Astrocyte of the spinal cord (primary cell): ENCODE data around the gene PPIA.

ENCODE experiments used
- DNase-seq: peaks from one replicate; pipeline ENCODE4 v3.0.0; 2011; ENCODE audit warnings: low read depth, low spot score
- H3K4me3 ChIP-seq: 2 replicates; pipeline ENCODE4 v1.5.1; 2011; ENCODE audit warnings: low read depth, mild to moderate bottlenecking, low read length, moderate library complexity
- CTCF ChIP-seq: IDR thresholded peaks from 2 replicates; pipeline ENCODE4 v1.5.1; 2012; ENCODE audit warnings: low read depth, mild to moderate bottlenecking, low read length, inconsistent platforms
- in situ Hi-C: cut with HindIII; loops from 2 replicates; pipeline ENCODE4 v1.10.0; 2017; ENCODE audit warnings: low sequenced_read_pairs

The PPIA gene

GRCh38 chr7:44787041-44787440 lies 9.4 kb upstream of the PPIA start:
- no peak overlapping the region for H3K4me3 ChIP-seq
- in situ Hi-C loops, result no loop called here
- no peak for TF ChIP-seq CTCF
- DNase-seq, result no peak

- TF ChIP-seq CTCF, result no peak
- in situ Hi-C loops, result no loop called here
- no peak overlapping the region for H3K4me3 ChIP-seq
- no peak for DNase-seq
Observed at GRCh38 chr7:44787762-44788161, 8.7 kb upstream of the PPIA start.

- no peak for DNase-seq
- in situ Hi-C loops, result no loop called here
- TF ChIP-seq CTCF, result no peak
- no peak overlapping the region for H3K4me3 ChIP-seq
Observed at GRCh38 chr7:44789990-44790389, 6.5 kb upstream of the PPIA start.

- peak; percentile 21 for TF ChIP-seq CTCF
- H3K4me3 ChIP-seq, result no peak overlapping the region
- in situ Hi-C loops, result no loop called here
- DNase-seq, result peak; percentile 57
Observed at GRCh38 chr7:44791278-44792219, 4.9 kb upstream of the PPIA start.

GRCh38 chr7:44793919-44794318 lies 2.6 kb upstream of the PPIA start:
- H3K4me3 ChIP-seq, result no peak overlapping the region
- no peak for TF ChIP-seq CTCF
- in situ Hi-C loops, result no loop called here

GRCh38 chr7:44794331-44794730 lies 2.1 kb upstream of the PPIA start:
- no peak for TF ChIP-seq CTCF
- in situ Hi-C loops, result no loop called here
- no peak for DNase-seq
- H3K4me3 ChIP-seq, result no peak overlapping the region

More at GRCh38 chr7:44793919-44794318, 2.6 kb upstream of the PPIA start:
- no peak for DNase-seq
